Stimulated activated CD8-positive, alpha-beta memory T cell treated with anti-CD3 and anti-CD28 coated beads, Interleukin-15, amount 100 ng/mL, for 4 hours (primary cell): Measurements from ENCODE around the gene SPATA22.
"Not testable (repeated sequence)": the region's sequence is repeated elsewhere in the genome, so short reads cannot be mapped to it uniquely, and the experiment has no call there.

Source experiments
- DNase-seq, 2 donors: peaks; one replicate each; pipeline ENCODE4 v3.0.0-alpha.2; 2020; ENCODE audit warnings: low read depth in 2 of 2

SPATA22 gene, protein sequence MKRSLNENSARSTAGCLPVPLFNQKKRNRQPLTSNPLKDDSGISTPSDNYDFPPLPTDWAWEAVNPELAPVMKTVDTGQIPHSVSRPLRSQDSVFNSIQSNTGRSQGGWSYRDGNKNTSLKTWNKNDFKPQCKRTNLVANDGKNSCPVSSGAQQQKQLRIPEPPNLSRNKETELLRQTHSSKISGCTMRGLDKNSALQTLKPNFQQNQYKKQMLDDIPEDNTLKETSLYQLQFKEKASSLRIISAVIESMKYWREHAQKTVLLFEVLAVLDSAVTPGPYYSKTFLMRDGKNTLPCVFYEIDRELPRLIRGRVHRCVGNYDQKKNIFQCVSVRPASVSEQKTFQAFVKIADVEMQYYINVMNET

DNA sequence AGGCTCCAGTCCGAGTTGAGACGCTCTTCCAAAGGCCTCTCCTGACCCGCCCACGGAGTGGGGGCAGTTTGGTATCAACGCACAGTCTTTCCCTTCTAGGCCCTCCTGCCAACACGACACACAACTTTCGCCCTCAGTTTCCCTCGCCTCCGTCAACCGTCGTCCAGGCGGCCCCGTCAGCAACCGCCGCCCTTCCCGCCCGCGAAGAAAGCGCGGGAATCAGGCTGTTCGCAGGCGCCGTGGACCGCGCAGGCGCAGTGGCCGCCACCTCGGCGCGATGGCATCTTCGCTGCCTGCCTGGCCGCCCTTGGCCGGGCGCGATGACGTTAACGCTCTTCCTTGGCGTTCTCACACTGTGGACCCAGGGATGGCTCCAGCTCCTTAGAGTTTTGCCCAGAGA lies at the start of gene SPATA22:
SPATA22 (minus strand) TSS at position 221 of the 400 bp plus-strand sequence. CDS start 2,494 bp downstream, outside the sequence.
- DNase-seq, result no peak

DNA sequence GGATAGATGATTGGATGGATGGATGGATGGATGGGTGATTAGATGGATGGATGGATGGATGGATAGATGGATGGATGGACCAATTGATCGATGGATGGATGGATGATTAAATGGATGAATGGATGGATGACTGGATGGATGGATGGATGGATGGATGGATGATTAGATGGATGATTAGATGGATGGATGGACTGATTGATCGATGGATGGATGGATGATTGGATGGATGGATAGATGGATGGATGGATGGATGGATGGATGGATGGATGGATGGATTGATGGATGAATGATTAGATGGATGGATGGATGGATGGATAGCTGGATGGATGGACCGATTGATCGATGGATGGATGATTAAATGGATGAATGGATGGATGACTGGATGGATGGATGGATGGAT lies 47.9 kb upstream of the SPATA22 start:
- not testable (repeated sequence) for DNase-seq

DNA sequence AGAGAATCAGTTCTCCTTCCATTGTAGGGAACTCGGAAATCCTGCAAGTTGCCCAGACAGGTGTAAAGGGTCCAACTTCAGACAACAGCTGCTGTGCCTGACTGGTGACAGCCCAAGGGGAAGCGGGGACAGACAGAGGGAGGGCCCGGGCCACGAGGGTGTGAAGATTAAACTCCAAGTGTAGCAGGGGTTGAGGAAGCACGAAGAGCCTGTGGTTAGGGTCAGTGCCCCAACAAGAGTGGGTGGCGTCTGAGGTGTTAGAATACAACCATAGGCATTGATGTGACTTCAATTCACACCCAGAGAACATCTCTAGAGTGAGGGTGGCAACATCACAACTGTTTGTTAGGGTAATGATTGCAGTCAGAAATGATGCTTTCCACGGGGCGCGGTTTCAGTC lies 43.3 kb upstream of the SPATA22 start:
- DNase-seq, result no peak

DNA sequence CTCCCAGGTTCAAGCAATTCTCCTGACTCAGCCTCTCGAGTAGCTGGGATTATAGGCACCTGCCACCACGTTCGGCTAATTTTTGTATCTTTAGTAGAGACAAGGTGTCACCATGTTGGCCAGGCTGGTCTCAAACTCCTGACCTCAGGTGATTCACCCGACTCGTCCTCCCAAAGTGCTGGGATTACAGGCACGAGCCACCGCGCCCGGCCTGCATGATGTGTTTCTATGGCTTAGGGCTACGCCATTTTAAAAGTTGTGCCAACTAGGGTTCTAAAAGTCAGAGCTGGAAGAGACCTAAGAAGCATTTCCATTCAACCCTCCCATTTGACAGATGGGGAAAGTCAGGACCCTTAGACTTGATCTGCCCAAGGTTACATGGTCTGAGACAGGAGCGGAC lies 42.5 kb upstream of the SPATA22 start:
- not testable (repeated sequence) for DNase-seq

DNA sequence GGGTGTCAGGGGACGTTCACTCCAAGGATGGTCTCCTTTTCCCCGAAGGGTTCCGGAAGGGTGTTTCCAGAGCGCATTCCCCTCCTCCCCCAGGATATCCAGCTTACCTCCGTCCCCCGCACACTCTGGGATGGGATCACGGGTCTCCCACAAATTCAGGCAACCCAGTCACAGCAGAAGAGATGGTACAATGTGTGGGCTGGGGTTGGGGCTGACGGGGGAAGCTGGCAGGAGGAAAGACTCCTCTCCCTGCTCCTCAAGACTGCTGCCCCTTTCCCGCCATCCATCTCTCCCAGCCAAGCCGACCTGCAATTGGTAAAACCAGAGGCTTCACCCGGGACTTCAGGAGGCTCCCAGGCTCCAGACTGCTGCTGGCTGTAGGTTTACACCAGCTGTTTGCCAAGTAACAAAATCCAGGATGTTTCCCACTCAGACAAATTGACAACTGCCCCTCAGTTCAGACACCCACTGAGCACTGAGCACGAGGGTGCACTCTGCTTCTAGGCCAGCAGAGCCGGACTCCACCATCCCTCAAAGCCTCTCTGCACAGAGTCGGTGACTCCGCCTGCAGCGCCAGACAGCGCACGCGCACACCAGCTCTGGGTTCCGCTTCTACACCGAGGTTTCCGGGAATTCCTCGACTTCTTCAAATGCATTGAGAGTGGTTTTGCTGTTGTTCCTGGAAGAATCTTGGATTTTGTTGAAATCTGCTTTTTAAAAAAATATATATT lies 41.9 kb upstream of the SPATA22 start:
- no peak for DNase-seq

DNA sequence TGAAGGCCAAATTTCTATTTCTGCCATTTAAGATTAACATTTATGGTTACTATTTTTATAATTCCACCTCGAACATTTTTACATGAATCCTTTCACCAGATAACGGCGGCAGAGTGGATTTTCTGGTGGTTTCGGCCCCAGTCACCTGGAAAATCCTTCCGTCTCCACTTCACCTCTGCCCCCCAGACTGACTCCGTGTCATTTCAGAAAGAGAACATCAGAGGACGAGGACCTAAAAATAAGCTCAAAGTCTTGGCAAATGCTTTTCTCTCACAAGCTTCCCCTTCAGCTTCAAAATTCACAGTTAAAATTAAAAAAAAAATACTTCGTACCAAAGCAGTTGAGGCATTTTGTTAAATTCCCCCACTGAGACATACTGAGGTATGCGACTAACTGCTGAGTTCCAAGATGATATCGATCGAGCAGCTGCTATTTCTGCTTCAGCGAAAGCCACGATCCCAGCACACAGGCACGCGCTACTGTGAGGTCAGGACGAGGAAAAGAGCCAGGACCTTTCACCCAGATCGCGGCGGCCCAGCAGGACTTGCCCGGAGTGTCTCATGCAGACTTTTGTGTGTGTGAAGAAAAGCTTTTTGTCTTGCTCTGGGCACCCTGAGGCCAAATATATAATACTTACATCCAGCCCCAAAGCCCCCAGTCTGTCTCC lies 41.0 kb upstream of the SPATA22 start:
- no peak for DNase-seq

DNA sequence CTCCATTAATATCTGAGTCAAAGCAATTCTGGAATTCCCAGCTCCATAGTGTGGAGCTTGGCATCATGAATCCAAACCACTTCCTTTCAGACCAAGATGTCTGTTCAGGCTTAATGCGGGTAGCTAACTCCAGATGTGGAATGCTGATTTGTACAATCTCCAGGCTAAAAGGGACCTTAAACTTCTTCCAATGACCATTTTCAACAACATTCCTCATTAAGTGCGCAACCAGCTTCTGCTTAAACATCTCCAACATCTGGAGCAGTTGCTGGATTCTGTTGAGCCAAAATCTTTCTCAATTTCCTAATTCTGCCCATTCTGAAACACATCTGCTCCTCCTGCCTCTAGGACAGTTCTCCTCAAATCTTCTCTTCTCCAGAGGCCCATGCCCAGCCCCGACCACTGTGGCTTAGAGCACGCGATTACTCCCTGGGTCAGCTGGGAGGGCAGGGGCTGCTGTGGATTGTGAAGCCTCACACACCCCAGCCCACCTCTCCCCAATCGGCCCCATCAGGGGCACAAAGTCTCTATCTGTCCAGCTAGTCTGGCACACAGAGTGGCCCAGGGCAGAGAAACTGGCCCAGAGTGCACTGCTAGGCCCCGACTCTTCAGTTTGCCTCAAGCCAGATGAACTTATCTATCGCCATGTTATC lies 40.4 kb upstream of the SPATA22 start:
- DNase-seq, result no peak

DNA sequence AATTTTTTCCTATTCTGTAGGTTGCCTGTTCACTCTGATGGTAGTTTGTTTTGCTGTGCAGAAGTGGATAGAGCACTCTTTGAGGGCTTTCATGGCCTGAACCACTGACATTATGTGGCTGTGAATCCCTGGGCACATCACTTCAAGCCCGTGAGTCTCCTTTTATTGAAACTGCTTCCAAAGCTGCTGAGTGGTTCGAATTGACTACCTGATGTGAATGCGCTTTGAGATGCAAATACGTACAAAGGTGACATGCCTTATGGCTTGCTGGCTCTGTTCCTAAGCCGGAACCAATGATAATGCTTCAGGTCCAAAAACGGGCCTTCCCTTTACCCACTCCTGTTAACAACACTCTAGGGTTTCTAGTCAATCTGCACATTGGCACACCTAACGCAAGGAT lies 38.5 kb upstream of the SPATA22 start:
- no peak for DNase-seq

DNA sequence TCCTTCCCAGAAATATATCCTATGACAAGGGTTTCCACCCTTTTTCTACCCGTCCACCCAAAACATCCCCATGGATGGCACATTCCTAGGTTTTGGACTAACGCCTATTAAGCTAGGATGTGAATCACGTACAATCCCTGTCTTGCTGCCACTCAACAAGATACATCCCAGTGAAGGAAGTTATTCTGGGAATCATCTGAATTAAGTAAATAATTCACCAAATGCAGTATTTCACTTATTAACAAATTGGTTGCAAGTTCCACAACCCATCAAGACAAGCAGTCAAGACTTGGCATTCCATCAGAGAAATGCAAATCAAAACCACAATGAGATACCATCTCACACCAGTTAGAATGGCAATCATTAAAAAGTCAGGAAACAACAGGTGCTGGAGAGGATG lies 36.2 kb upstream of the SPATA22 start:
- DNase-seq, result no peak

DNA sequence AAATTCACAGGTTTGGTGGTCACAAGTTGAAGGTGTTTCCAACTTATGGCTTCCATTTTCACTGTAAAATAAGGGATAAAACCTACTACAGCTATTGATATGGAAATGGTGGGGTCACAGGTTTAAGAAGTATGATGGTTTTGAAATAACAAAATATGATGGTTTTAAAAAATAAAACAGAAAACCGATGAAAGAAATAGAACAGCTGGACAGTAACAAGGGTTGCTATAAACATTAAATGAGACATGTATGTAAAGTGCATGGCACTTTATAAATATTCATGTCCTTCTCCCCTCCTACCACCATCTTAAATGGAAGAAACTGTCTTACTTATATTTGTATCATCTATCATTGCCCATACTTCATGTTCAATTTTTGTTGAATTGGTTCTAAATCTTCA lies 35.5 kb upstream of the SPATA22 start:
- DNase-seq, result no peak

DNA sequence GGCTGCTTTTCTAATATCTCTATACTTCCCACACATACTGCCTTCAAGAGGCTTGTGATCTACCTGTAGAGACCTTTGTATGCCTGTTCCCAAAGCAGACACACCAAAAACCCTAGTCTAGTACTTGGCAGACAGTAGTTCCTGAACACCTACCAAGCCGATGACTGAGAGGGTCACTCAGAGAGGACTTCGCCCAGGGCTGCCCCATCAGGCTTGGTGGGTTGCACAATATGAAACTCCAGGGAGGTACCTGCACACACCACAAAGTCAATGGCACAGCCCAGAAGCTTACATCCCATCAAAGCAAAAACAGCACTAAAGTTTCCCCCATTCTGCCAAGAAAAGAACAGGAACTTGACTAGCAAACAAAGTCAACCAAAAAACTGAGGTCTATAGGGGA lies 34.4 kb upstream of the SPATA22 start:
- no peak for DNase-seq

DNA sequence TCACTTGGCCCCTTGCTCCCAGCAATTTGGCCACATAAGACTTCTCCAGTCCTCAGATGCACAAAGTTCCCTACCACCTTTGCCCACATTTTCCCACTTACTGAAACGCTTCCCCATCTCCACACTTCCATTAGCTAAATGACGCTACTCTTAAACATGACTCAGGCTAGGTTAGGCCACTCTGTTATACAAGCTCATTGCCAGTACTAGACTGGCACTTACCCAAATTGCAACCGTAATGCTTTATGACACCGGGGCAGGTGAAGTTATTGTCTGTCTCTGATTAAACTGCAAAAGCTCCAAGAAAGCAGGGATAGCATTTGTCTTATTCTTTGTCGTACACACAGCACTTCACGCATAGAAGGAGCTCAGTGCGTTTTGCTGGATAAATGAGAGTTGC lies 33.4 kb upstream of the SPATA22 start:
- DNase-seq, result no peak

DNA sequence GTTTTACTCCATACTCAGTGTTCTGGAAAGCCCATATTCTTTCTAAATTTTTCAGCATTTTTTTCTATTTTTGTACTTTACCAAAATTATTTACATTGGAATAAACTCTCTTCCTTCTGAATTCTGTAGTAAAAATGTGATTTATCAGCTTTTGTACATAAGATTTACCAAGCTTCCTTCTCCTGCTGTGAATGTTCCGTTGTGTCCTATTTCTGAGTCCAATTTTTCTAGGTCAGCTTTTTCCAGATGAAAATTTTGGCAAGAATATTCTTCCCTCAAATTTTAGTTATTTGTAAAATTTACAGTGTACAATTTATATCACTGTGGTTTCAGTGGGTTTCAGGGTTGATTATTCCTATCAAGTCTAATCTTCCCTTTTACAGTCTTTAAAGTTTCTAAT lies 31.7 kb upstream of the SPATA22 start:
- DNase-seq, result no peak

DNA sequence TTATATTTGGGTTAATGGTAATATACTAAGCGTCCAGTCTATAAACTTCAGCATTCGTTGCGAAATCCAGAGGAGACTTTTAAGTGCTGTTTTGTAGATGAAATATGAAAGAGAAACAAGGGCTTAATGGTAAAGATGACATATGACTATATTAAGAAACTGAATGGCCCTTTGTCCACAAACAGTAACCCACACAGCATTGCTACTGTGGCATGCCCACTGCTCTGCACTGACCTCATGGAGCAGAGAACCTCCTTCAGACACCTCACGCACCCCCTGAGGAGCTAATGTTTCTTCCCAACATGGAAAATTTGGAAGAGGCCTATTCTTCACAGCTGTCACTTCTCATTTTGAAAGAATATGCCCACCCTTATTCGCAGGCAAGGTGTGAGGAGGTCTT lies 30.8 kb upstream of the SPATA22 start:
- no peak for DNase-seq

DNA sequence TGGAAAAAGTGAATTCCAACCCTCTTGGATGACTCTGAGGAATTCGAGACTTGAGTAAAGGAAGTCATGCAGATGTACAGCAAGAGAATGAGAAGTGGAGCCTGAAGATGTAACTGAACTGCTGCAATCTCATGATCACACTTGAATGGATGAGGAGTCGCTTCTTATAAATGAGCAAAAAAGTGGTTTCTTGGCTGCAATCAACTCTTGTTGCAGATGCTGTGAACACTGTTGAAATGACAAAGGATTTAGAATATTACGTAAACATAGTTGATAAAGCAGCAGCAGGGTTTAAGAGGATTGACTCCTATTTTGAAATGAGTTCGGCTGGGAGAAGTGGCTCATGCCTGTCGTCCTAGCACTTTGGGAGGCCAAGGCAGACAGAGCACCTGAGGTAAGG lies 29.7 kb upstream of the SPATA22 start:
- DNase-seq, result no peak

DNA sequence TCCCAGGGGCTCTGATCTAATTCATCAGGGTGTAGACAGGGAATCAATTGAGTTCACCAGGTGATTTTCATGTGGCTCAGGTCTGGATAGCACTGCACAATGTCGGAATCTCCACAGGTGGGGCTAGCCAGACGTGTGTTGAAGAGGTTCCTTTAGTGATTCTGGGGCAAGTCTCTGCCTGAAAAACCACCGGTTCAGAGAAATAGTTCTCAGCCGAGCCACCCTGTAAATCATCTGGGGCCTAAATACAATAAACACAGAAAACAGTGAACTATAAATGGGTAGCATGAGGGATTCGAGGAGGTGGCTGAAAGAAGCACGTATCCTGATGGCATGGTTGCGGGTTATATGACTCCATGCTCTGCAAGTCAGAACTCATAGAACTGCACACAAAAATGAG lies 25.5 kb upstream of the SPATA22 start:
- no peak for DNase-seq

DNA sequence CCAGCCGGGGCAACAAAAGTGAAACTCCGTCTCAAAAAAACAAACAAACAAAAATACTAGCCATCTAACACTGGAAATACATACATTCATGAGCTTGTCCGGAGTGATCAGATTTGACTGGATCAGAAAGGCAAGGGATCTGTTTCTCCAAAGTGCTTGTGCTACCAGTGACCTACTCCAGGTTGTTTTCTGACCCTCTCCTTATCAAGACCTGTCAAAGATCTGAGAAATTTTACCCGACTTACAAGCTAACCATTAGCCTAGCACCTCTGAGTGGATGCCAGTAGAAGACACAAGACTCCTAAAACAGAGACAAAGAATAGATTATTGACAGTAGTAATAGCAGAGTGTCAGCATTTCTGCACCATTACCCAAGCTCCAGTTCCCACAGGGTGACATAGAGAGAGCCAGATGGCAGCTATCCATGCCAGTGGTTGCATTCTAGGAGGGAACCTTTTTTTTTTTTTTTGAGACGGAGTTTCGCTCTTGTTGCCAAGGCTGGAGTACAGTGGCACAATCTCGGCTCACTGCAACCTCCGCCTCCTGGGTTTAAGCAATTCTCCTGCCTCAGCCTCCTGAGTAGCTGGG lies 14.0 kb upstream of the SPATA22 start:
- no peak for DNase-seq

DNA sequence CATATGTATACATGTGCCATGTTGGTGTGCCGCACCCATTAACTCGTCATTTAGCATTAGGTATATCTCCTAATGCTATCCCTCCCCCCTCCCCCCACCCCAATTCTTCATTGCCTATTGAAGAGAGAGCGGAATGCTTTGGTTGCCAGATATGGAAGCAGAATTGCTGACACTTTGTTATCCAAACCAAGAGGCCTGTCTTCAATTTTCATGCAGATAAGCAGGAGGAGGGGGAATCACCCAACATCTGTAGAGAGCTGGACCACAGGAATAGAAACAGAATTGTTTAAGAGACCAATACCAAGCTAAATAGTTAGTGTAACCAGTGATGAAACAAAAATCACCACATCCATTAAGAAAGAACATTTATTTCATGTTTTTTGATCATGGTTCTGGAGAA lies 11.2 kb upstream of the SPATA22 start:
- no peak for DNase-seq

DNA sequence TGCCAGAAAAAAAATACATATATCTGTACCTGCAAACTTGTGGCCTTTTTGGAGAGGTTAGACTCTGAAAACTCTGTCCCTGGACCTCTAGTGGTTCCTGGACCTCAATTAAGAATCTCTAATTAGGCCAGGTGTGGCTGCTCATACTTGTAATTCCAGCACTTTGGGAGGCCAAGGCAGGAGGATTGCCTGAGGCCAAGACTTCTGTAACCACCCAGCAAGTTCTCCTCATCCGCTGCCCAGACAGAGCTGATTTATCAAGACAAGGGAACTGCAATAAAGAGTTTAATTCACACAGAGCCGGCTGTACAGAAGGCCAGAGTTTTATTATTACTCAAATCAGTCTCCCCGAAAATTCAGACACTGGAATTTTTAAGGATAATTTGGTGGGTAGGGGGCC lies 8.4 kb upstream of the SPATA22 start:
- no peak for DNase-seq

DNA sequence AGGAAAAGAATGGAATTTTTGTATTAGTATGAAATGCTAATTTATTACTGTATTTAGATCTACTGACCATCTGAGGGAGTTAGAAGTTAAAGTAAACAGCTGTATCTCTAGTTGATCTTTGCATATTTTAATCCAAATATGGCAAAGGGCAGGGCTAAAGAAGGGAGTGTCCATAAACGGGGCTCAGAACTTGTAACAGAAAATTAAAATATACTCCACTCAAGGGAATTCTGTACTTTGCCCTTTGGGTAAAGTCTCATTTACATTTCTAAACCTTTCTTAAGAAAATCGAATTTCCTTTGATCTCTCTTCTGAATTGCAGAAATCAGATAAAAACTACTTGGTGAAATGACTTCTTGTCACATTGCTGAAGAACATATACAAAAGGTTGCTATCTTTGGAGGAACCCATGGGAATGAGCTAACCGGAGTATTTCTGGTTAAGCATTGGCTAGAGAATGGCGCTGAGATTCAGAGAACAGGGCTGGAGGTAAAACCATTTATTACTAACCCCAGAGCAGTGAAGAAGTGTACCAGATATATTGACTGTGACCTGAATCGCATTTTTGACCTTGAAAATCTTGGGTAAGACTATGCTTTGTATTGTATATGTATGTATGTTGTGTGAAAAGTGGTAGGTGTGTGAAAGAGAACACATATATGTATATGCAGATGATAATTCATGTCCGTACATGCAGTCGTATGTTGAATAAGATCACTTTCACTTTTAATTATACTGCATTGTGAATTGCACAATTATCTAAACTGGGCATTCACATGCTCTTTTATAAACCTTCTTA lies 4.4 kb upstream of the SPATA22 start, which contains the start of gene ASPA:
ASPA (plus strand) TSS at position 186 of the 799 bp plus-strand sequence; CDS start at position 349, 163 bp downstream.
- DNase-seq, result no peak

DNA sequence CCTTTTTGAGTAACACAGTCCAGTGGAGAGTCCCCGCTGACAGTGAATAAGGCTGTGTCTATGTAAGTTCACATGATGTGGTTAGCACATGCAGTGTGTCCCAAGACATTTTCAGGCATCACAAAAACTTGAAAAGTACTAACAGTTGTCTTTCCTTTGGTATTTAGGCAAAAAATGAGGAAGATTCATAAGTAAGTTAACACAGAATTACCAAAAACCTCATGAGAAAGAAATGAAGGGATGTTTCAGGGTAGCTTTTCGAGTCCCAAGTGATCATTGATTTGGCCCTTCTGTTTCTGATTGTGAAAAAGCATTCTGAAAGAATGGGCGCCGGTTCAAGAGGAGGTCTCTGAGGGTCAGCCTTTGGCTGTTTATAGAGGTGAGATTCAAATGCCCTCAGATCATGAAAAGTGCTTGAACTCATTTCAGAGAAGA lies 3.6 kb upstream of the SPATA22 start:
- DNase-seq, result no peak
